GM18907 (cell line): Measurements from ENCODE around the gene ADORA2A.
"Not testable (repeated sequence)": the region's sequence is repeated elsewhere in the genome, so short reads cannot be mapped to it uniquely, and the experiment has no call there.

ENCODE experiments used
- ATAC-seq: cut with Tn5 transposase; IDR thresholded peaks from one replicate; pipeline ENCODE4 v1.9.1; 2021; ENCODE audit warnings: mild to moderate bottlenecking, moderate library complexity; ENCODE audit not compliant: unreplicated experiment

ADORA2A gene

DNA sequence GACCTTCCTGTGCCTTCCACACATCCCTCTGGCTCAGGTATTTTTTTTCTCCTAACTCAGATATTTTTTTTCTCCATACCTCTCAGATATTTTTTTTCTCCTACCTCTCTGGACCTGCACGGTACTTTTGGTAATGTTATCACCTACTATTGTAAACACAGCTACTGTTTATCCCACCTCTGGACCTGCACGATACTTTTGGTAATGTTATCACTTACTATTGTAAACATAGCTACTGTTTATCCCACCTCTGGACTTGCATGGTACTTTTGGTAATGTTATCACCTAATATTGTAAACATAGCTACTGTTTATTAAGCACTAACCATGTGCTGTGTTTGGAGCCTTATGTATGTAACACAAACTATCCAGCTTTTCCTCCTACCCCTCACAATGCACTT lies 55.6 kb downstream of the ADORA2A start:
- no peak for ATAC-seq

- ATAC-seq, result no peak
These were observed 56.7 kb downstream of the ADORA2A start for GRCh38 chr22:24483976-24484545.

GRCh38 chr22:24485170-24485569 lies 57.8 kb downstream of the ADORA2A start:
- ATAC-seq, result no peak

DNA sequence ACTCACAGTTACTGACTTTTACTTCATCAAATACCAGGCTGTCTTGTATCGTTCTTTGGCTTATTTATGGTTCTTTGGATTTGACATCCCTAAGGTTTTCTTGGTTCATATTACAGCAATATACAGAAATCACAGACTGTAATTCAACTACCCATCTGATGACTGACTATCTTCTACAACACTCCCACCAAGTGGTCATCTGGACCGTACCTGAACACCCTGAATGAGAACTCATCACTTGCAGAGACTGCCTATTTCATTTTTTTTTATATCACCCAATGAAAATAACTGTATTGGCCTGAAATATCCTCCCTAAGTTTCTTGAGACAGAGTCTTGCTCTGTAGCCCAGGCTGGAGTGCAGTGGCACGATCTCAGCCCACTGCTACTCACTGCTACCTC lies 58.2 kb downstream of the ADORA2A start:
- ATAC-seq, result no peak

GRCh38 chr22:24486501-24486921 lies 59.1 kb downstream of the ADORA2A start:
- ATAC-seq, result no peak

DNA sequence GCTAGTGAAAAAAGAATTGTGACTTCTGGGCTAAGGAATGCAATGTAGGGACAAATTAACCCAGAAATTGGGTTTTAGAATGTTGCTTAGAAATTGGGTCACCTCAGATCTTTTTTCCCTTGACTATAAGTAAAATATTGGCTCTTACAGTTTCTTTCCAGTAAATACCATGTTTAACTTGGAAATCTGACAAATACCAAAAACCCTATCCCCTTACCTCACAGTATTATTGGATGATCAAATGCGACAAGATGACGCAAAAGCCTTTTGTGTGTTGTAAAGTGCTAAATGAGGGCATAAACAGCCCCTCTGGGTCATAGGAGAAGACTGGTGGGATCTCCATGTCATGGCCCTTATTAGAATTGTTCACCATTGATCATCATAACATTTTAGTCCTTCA lies 61.6 kb downstream of the ADORA2A start:
- no peak for ATAC-seq

- not testable (repeated sequence) for ATAC-seq
These were observed 62.0 kb downstream of the ADORA2A start for GRCh38 chr22:24489434-24489833.
